CD4-positive, alpha-beta T cell (primary cell): ENCODE data around the gene VIM. TPM values are rescaled to one million over a fixed set of nuclear protein-coding genes. Genes with fewer than 3 reads are reported as not detected.

Experiments used
- ATAC-seq: fragments of 200-7000 bp; cut with Tn5 transposase; one replicate; pipeline ENCODE4 v1.10.0; 2022; ENCODE audit warnings: mild to moderate bottlenecking; ENCODE audit not compliant: poor library complexity
- CTCF ChIA-PET: fragments of 350-600 bp; sonication (Branson Sonifier 250); formaldehyde crosslinking; loops from one replicate; lab custom pipeline; 2021; ENCODE audit warnings: antibody characterized with exemption, inconsistent platforms; lab: Charles Lee
- POLR2A ChIA-PET: fragments of 350-600 bp; sonication (Branson Sonifier 250); formaldehyde crosslinking; loops from one replicate; lab custom pipeline; 2021; ENCODE audit warnings: antibody characterized with exemption, inconsistent platforms; lab: Charles Lee
- DNase-seq, 14 experiments: peaks; one replicate each; pipeline ENCODE4 v3.0.0-alpha.2; 2013 to 2020; ENCODE audit warnings: mixed read lengths in 2 of 14
- H3K27ac ChIP-seq, 2 donors: one replicate each; pipeline versions ENCODE4 v1.5.1 to v1.7.0; 2013; ENCODE audit warnings: low read length in 2 of 2, low read depth in 1 of 2, mild to moderate bottlenecking in 1 of 2
- H3K27me3 ChIP-seq, 2 experiments: 1 replicate in 1 of 2; 2 replicates in 1 of 2; pipeline versions ENCODE4 v1.6.1 to v1.7.0; 2013; ENCODE audit warnings: low read length in 2 of 2, control low read depth in 1 of 2, mild to moderate bottlenecking in 1 of 2, moderate library complexity in 1 of 2; ENCODE audit not compliant: insufficient read depth in 2 of 2, control insufficient read depth in 1 of 2
- H3K36me3 ChIP-seq: one replicate; pipeline ENCODE4 v1.6.1; 2013; ENCODE audit warnings: low read length, control low read depth; ENCODE audit not compliant: insufficient read depth
- H3K4me1 ChIP-seq: one replicate; pipeline ENCODE4 v1.6.1; 2013; ENCODE audit warnings: low read length, control low read depth; ENCODE audit not compliant: insufficient read depth
- H3K4me3 ChIP-seq: one replicate; pipeline ENCODE4 v1.5.1; 2013; ENCODE audit warnings: mild to moderate bottlenecking, low read length, moderate library complexity
- H3K9me3 ChIP-seq, 2 experiments: 1 replicate in 1 of 2; 2 replicates in 1 of 2; pipeline versions ENCODE4 v1.6.1 to v1.7.0; 2013; ENCODE audit warnings: low read length in 2 of 2, mild to moderate bottlenecking in 2 of 2, control low read depth in 1 of 2, moderate library complexity in 1 of 2; ENCODE audit not compliant: control insufficient read depth in 1 of 2, insufficient read depth in 1 of 2
- H3K27ac Mint-ChIP-seq: one replicate; pipeline ENCODE4 v1.8.0; 2020; ENCODE audit warnings: mixed read lengths
- H3K27me3 Mint-ChIP-seq: one replicate; pipeline ENCODE4 v1.8.0; 2021; ENCODE audit warnings: mixed read lengths
- H3K36me3 Mint-ChIP-seq: one replicate; pipeline ENCODE4 v1.8.0; 2021; ENCODE audit warnings: low read depth, mixed read lengths
- H3K4me1 Mint-ChIP-seq: one replicate; pipeline ENCODE4 v1.8.0; 2021; ENCODE audit warnings: low read depth, mixed read lengths
- H3K4me3 Mint-ChIP-seq: one replicate; pipeline ENCODE4 v1.8.0; 2020; ENCODE audit warnings: mild to moderate bottlenecking, mixed read lengths
- H3K9me3 Mint-ChIP-seq: one replicate; pipeline ENCODE4 v1.8.0; 2020; ENCODE audit warnings: mixed read lengths
- intact Hi-C, 2 experiments: fragments of 100-400 bp; cut with DNase I in 1 of 2; cut with micrococcal nuclease in 1 of 2; formaldehyde crosslinking; loops; one replicate each; pipeline versions ENCODE4 v1.15.1 to v1.9.0; 2023 to 2025; cut with DNase I, micrococcal nuclease
- total RNA-seq, 174 experiments: library from RNA in 2 of 174; stranded (reverse) in 2 of 174; gene quantifications; one replicate each; pipeline ENCODE4 v1.2.3 and lab custom pipeline; 2021 to 2026
- TF ChIP-seq, protein P1 (sequence below): fragments of 200-600 bp; IDR thresholded peaks from one replicate; pipeline ENCODE4 v1.8.0; 2022; ENCODE audit warnings: antibody characterized with exemption, mild to moderate bottlenecking

VIM gene
- total RNA-seq, 2 experiments from 2014 or later, result 1,576 to 1,603 TPM

DNA sequence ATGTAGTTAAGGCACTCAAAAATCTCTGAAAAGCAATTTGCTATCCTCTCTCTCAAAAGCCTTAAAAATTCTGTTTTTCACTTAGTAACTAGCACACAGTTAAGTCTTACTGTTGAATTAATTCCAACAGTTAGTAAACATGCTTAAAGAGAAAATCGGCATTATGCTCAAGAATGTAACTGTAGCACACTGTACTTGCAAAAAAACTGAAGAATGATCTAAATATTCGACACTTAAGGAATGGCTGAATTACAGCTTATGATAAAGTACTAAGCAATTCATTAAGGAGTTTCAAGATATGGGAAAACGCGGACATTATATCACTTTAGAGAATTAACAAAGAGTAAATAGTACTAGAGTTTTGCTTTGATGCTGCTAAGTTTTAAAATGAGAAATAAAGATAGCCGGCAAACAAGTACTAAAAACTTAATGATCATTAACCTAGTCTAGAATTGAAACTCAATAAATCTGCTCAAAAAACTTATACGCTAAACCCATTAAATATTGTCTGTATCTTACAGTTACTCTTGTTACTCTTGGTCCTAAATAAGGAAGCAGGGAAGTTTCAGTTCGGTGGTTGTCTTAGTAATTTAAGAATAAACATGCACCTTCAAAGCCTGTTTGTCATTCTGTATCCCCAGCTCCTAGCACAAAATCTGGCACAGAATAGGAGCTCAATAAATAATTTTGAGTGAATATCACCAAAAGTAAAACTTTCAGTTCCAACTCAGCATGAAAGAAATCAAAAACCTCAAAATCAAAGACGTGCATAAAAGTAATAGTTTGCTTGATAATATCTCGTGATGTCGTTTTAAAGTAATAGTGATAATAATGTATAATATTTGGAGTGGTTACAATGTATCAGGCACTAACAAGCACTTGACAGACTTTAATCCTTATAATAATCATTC, 27.8 kb upstream of the VIM start:
- Histone ChIP-seq H3K27ac (peak overlapping the region; percentile 72 to 89), H3K4me3 (peak overlapping the region; percentile 69), H3K27me3 (no peaks in the 10 kb centered on the region), H3K36me3 (no peaks in the 10 kb centered on the region), H3K9me3 (no peaks in the 10 kb centered on the region), H3K4me1 (peaks cover 13% of the 10 kb centered on the region)
- DNase-seq (peak in 3 of 14 experiments; percentile 13 to 37 (median 28)), ATAC-seq (no peak)
- H3K36me3 Mint-ChIP-seq, result no peaks in the 10 kb centered on the region
- ChIA-PET CTCF (interaction anchor here (0.6 to 3.2 kb wide), 5 partner anchors 29 to 170 kb away, joined by 3 to 47 read pairs (median 3); partner anchors contain the start of gene VIM), POLR2A (interaction anchor here (0.7 to 10.5 kb wide), 10 partner anchors 8 to 444 kb away, joined by 3 to 375 read pairs (median 5); partner anchors contain the start of genes RSU1, STAM and VIM)
- TF ChIP-seq, protein P1, sequence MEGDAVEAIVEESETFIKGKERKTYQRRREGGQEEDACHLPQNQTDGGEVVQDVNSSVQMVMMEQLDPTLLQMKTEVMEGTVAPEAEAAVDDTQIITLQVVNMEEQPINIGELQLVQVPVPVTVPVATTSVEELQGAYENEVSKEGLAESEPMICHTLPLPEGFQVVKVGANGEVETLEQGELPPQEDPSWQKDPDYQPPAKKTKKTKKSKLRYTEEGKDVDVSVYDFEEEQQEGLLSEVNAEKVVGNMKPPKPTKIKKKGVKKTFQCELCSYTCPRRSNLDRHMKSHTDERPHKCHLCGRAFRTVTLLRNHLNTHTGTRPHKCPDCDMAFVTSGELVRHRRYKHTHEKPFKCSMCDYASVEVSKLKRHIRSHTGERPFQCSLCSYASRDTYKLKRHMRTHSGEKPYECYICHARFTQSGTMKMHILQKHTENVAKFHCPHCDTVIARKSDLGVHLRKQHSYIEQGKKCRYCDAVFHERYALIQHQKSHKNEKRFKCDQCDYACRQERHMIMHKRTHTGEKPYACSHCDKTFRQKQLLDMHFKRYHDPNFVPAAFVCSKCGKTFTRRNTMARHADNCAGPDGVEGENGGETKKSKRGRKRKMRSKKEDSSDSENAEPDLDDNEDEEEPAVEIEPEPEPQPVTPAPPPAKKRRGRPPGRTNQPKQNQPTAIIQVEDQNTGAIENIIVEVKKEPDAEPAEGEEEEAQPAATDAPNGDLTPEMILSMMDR, result no peak
- no peaks in the 10 kb centered on the region for H3K9me3 Mint-ChIP-seq
- peaks cover 38% of the 10 kb centered on the region for H3K4me1 Mint-ChIP-seq
- peak overlapping the region; percentile 96 for H3K27ac Mint-ChIP-seq
- H3K4me3 Mint-ChIP-seq, result peak overlapping the region; percentile 89
- intact Hi-C loops, result loop anchor here in 1 of 2 experiments (10.0 kb wide), 1 partner anchor 175 kb away; no protein-coding TSS in a partner anchor
- no peaks in the 10 kb centered on the region for H3K27me3 Mint-ChIP-seq

DNA sequence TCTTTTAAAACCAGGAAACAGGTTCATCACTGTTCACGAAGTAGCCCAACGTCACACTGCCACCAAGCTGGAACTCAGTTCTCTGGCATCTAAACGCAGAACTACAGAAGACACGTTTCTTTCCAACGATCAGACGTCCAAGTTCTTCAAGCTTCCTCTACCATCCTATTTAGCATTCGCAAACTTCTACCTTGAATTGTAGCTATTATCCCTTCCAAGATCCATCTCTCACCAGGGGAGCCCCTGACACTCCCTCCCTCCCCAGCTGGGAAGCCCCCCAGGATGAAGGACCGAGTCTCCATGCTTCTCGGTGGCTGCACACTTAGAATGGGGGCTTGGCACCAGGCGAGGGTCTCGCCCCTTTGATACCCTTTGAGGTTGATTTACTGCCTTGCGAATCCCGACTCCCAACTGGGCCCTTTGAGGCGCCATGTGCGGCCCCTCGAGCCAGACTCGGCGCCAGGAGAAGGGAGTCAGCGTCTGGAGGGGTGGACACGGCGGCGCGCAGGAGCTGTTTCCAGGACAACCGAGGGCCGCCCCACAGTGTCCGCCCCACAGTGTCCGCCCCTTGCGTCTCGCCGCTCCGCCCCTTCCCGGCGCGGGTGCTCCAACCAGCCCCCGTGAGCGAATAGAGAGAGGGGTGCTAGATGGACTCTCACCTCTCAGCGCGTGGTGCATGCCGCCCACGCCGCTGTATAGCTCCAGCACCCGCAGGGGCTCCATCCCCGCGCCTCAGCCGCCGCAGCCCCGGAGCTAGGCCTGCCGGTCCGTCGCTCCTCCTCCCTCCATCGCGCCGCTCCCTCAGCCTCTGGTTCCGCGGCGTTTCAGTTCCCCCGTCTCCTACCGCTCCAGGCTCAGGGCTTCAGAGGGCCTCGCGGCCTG, 26.9 kb upstream of the VIM start, which contains the start of gene TRDMT1:
Gene TRDMT1 (minus strand): TSS at position 761 of the 882 bp plus-strand sequence. CDS start 38 bp downstream, at position 723.
- POLR2A ChIA-PET, result interaction anchor here (0.5 to 10.5 kb wide), 17 partner anchors 9 to 443 kb away, joined by 3 to 375 read pairs (median 3); partner anchors contain the start of genes RSU1, STAM and VIM
- Mint-ChIP-seq H3K27me3 (no peaks in the 10 kb centered on the region), H3K36me3 (no peaks in the 10 kb centered on the region), H3K4me1 (peaks cover 46% of the 10 kb centered on the region), H3K9me3 (no peaks in the 10 kb centered on the region), H3K27ac (peak within 1 kb of the TSS; percentile 96), H3K4me3 (peak within 1 kb of the TSS; percentile 89)
- CTCF ChIA-PET, result interaction anchor here (0.9 to 3.2 kb wide), 6 partner anchors 28 to 198 kb away, joined by 3 to 47 read pairs (median 3); partner anchors contain the start of gene VIM
- Histone ChIP-seq H3K36me3 (no peaks in the 10 kb centered on the region), H3K4me3 (peak within 1 kb of the TSS; percentile 69), H3K9me3 (no peaks in the 10 kb centered on the region), H3K4me1 (peaks cover 21% of the 10 kb centered on the region), H3K27me3 (no peaks in the 10 kb centered on the region), H3K27ac (peak within 1 kb of the TSS; percentile 72 to 89)
- TF ChIP-seq, protein P1, result peak; percentile 8
- peak; percentile 66 for ATAC-seq
- intact Hi-C loops, result loop anchor here (1.0 to 10.0 kb wide), 3 partner anchors 27 to 176 kb away; partner anchors contain the start of gene VIM (in 1 of the 2)
- DNase-seq, result peak; percentile 62 to 89 (median 72)
